Measurements from ENCODE around the gene ST7. TPM values are rescaled to one million over a fixed set of nuclear protein-coding genes. Genes with fewer than 3 reads are reported as not detected.

The ST7 gene
- total RNA-seq, 1 donor from 2014 or later = 8.2 TPM

GRCh38 chr7:117164620-117165019 lies 211.3 kb downstream of the ST7 start:
- ATAC-seq = no peak

- ATAC-seq = no peak
Observed at GRCh38 chr7:117165656-117166055, 212.4 kb downstream of the ST7 start.

GRCh38 chr7:117169907-117170306 lies 216.6 kb downstream of the ST7 start:
- no peak for ATAC-seq

- no peak for ATAC-seq
Observed at GRCh38 chr7:117171106-117171505, 217.8 kb downstream of the ST7 start.

- ATAC-seq = no peak
Observed at GRCh38 chr7:117172283-117172682, 219.0 kb downstream of the ST7 start.

GRCh38 chr7:117173035-117173770 lies 219.9 kb downstream of the ST7 start:
- no peak for ATAC-seq

GRCh38 chr7:117176206-117176605 lies 222.9 kb downstream of the ST7 start:
- no peak for ATAC-seq

- ATAC-seq = no peak
Observed at GRCh38 chr7:117178600-117178999, 225.3 kb downstream of the ST7 start.

- ATAC-seq = no peak
Observed at GRCh38 chr7:117179701-117180100, 226.4 kb downstream of the ST7 start.

- no peak for ATAC-seq
Observed at GRCh38 chr7:117183729-117184128, 230.4 kb downstream of the ST7 start.

- ATAC-seq = no peak
Observed at GRCh38 chr7:117184367-117184766, 231.1 kb downstream of the ST7 start.

GRCh38 chr7:117185124-117185523 lies 231.8 kb downstream of the ST7 start:
- no peak for ATAC-seq

- ATAC-seq = no peak
Observed at GRCh38 chr7:117186218-117187010, 233.1 kb downstream of the ST7 start.

- no peak for ATAC-seq
Observed at GRCh38 chr7:117188376-117188775, 235.1 kb downstream of the ST7 start.

GRCh38 chr7:117188949-117189592 lies 235.8 kb downstream of the ST7 start:
- ATAC-seq = no peak

GRCh38 chr7:117190104-117190503 lies 236.8 kb downstream of the ST7 start:
- no peak for ATAC-seq

- ATAC-seq = no peak
Observed at GRCh38 chr7:117190746-117191435, 237.6 kb downstream of the ST7 start.

- no peak for ATAC-seq
Observed at GRCh38 chr7:117192108-117192507, 238.8 kb downstream of the ST7 start.

- ATAC-seq = no peak
Observed at GRCh38 chr7:117193564-117193963, 240.3 kb downstream of the ST7 start.

GRCh38 chr7:117194445-117194844 lies 241.1 kb downstream of the ST7 start:
- ATAC-seq = no peak

- no peak for ATAC-seq
Observed at GRCh38 chr7:117195361-117196029, 242.2 kb downstream of the ST7 start.

- ATAC-seq = no peak
Observed at GRCh38 chr7:117200132-117200531, 246.8 kb downstream of the ST7 start.
